ENCODE measurements around the gene SURF2.
A peak's percentile ranks its signal among the peaks of the same experiment; 100 is the strongest.

SURF2 gene

GRCh38 chr9:133335924-133336811 lies 20.2 kb upstream of the SURF2 start, which contains the start of gene SURF6:
SURF6 (minus strand) TSS chr9:133336188; CDS start chr9:133336132, 56 bp downstream.
- peak; percentile 87 for DNase-seq (ENCODE audit: low spot score)

- no peak for DNase-seq (ENCODE audit: low spot score)
Observed at GRCh38 chr9:133339641-133340040, 16.7 kb upstream of the SURF2 start.

GRCh38 chr9:133340256-133340655 lies 16.1 kb upstream of the SURF2 start:
- no peak for DNase-seq (ENCODE audit: low spot score)

- DNase-seq (ENCODE audit: low spot score) = no peak
Observed at GRCh38 chr9:133340916-133341315, 15.4 kb upstream of the SURF2 start.

GRCh38 chr9:133341369-133342068 lies 14.8 kb upstream of the SURF2 start:
- DNase-seq (ENCODE audit: low spot score) = no peak

GRCh38 chr9:133342069-133342406 lies 14.3 kb upstream of the SURF2 start:
- DNase-seq (ENCODE audit: low spot score) = no peak

GRCh38 chr9:133342570-133342969 lies 13.8 kb upstream of the SURF2 start:
- DNase-seq (ENCODE audit: low spot score) = no peak

- no peak for DNase-seq (ENCODE audit: low spot score)
Observed at GRCh38 chr9:133344071-133344470, 12.3 kb upstream of the SURF2 start.

GRCh38 chr9:133344979-133345378 lies 11.4 kb upstream of the SURF2 start:
- DNase-seq (ENCODE audit: low spot score) = no peak

- DNase-seq (ENCODE audit: low spot score) = no peak
Observed at GRCh38 chr9:133345596-133345995, 10.8 kb upstream of the SURF2 start.

- DNase-seq (ENCODE audit: low spot score) = no peak
Observed at GRCh38 chr9:133346021-133346785, 10.1 kb upstream of the SURF2 start.

GRCh38 chr9:133347515-133347984 lies 8.8 kb upstream of the SURF2 start:
- no peak for DNase-seq (ENCODE audit: low spot score)

GRCh38 chr9:133347985-133348717 lies 8.2 kb upstream of the SURF2 start, which contains the start of the genes MED22 and RPL7A:
MED22 (minus strand) TSS chr9:133348131; CDS start chr9:133346662, 1,469 bp downstream.
RPL7A (plus strand) TSS chr9:133348218; CDS start chr9:133348244, 26 bp downstream.
- peak; percentile 97 for DNase-seq (ENCODE audit: low spot score)

- DNase-seq (ENCODE audit: low spot score) = no peak
Observed at GRCh38 chr9:133348718-133349573, 7.4 kb upstream of the SURF2 start.

- DNase-seq (ENCODE audit: low spot score) = no peak
Observed at GRCh38 chr9:133349965-133350616, 6.3 kb upstream of the SURF2 start.

GRCh38 chr9:133351526-133351907 lies 4.8 kb upstream of the SURF2 start:
- DNase-seq (ENCODE audit: low spot score) = no peak

GRCh38 chr9:133351908-133352634 lies 4.3 kb upstream of the SURF2 start:
- DNase-seq (ENCODE audit: low spot score) = peak; percentile 31

- DNase-seq (ENCODE audit: low spot score) = no peak
Observed at GRCh38 chr9:133352635-133353340, 3.6 kb upstream of the SURF2 start.

- DNase-seq (ENCODE audit: low spot score) = no peak
Observed at GRCh38 chr9:133353548-133353947, 2.8 kb upstream of the SURF2 start.
